IMR-90 (cell line): ENCODE data around the gene LRRC41. TPM values are rescaled to one million over a fixed set of nuclear protein-coding genes. Genes with fewer than 3 reads are reported as not detected.

Source experiments
- ATAC-seq: fragments of 200-7000 bp; cut with Tn5 transposase; 2 replicates; pipeline ENCODE4 v1.9.1; 2020; ENCODE audit warnings: low read depth, mild to moderate bottlenecking, moderate library complexity
- BruUV-seq: library from RNA; stranded (reverse); fragments of 400-500 nt; replicated peaks from 2 replicates; lab custom pipeline; 2021; lab: Mats Ljungman, UMichigan
- CTCF ChIA-PET: fragments of 300-600 bp; formaldehyde crosslinking; extraction: SDS; loops from one replicate; lab custom pipeline; 2021; ENCODE audit warnings: antibody characterized with exemption; lab: Yijun Ruan, JAX
- POLR2A ChIA-PET: fragments of 300-600 bp; sonication (Branson Sonifier 250); formaldehyde crosslinking; loops from one replicate; lab custom pipeline; 2022; ENCODE audit warnings: antibody characterized with exemption; ENCODE audit not compliant: unreplicated experiment; lab: Charles Lee
- DNase-seq: peaks from one replicate; pipeline ENCODE4 v3.0.0; 2013
- H2AFZ ChIP-seq: replicated peaks from 2 replicates; pipeline ENCODE3; 2013; ENCODE audit warnings: low read length, mild to moderate bottlenecking; ENCODE audit not compliant: poor library complexity
- H2AK5ac ChIP-seq: 2 replicates; pipeline ENCODE4 v1.6.1; 2013; ENCODE audit warnings: low read depth, low read length, inconsistent platforms
- H2AK9ac ChIP-seq: replicated peaks from 2 replicates; pipeline ENCODE3; 2013; ENCODE audit warnings: mild to moderate bottlenecking, low read depth, low read length, moderate library complexity; ENCODE audit not compliant: poor library complexity
- H2BK120ac ChIP-seq: 2 replicates; pipeline ENCODE4 v1.6.1; 2013; ENCODE audit warnings: low read depth, low read length, inconsistent platforms
- H2BK15ac ChIP-seq: 3 replicates; pipeline ENCODE4 v1.6.1; 2013; ENCODE audit warnings: low read depth, low read length, inconsistent platforms
- H2BK20ac ChIP-seq: 2 replicates; pipeline ENCODE4 v1.6.1; 2013; ENCODE audit warnings: low read depth, mild to moderate bottlenecking, inconsistent platforms, low read length, moderate library complexity
- H2BK5ac ChIP-seq: 2 replicates; pipeline ENCODE4 v1.6.1; 2013; ENCODE audit warnings: mild to moderate bottlenecking, low read depth, low read length, inconsistent platforms; ENCODE audit not compliant: poor library complexity, severe bottlenecking
- H3K14ac ChIP-seq: replicated peaks from 2 replicates; pipeline ENCODE4 v1.6.1; 2013; ENCODE audit warnings: low read depth, low read length, inconsistent platforms
- H3K18ac ChIP-seq: 2 replicates; pipeline ENCODE4 v1.6.1; 2013; ENCODE audit warnings: low read depth, low read length, control low read depth
- H3K23ac ChIP-seq: 2 replicates; pipeline ENCODE4 v1.6.1; 2013; ENCODE audit warnings: low read depth, low read length, inconsistent platforms
- H3K27ac ChIP-seq: 2 replicates; pipeline ENCODE4 v1.5.1; 2013; ENCODE audit warnings: mild to moderate bottlenecking, control low read depth, low read length; ENCODE audit not compliant: insufficient read depth
- H3K27me3 ChIP-seq: 2 replicates; pipeline ENCODE4 v1.6.1; 2013; ENCODE audit warnings: low read length; ENCODE audit not compliant: control insufficient read depth, insufficient read depth
- H3K36me3 ChIP-seq: 2 replicates; pipeline ENCODE4 v1.6.1; 2013; ENCODE audit warnings: low read length, mixed read lengths; ENCODE audit not compliant: control insufficient read depth, insufficient read depth
- H3K4ac ChIP-seq: 2 replicates; pipeline ENCODE4 v1.6.1; 2013; ENCODE audit warnings: low read depth, low read length, inconsistent platforms
- H3K4me1 ChIP-seq: 2 replicates; pipeline ENCODE4 v1.6.1; 2013; ENCODE audit warnings: low read length, mixed read lengths; ENCODE audit not compliant: control insufficient read depth, insufficient read depth
- H3K4me2 ChIP-seq: 2 replicates; pipeline ENCODE4 v1.6.1; 2013; ENCODE audit warnings: low read depth, mild to moderate bottlenecking, control low read depth, low read length, moderate library complexity
- H3K4me3 ChIP-seq: 2 replicates; pipeline ENCODE4 v1.5.1; 2013; ENCODE audit warnings: low read depth, mild to moderate bottlenecking, control low read depth, low read length, moderate library complexity; ENCODE audit not compliant: insufficient read depth
- H3K56ac ChIP-seq: 2 replicates; pipeline ENCODE4 v1.6.1; 2013; ENCODE audit warnings: low read length, inconsistent platforms; ENCODE audit not compliant: insufficient read depth; ENCODE audit errors: extremely low read depth
- H3K79me1 ChIP-seq, 2 experiments: 2 replicates each; pipeline ENCODE4 v1.6.1; 2013; ENCODE audit warnings: low read length in 2 of 2, inconsistent platforms in 1 of 2, low read depth in 1 of 2
- H3K9ac ChIP-seq: 2 replicates; pipeline ENCODE4 v1.6.1; 2013; ENCODE audit warnings: low read depth, low read length, control low read depth
- H3K9me1 ChIP-seq: 2 replicates; pipeline ENCODE4 v1.6.1; 2013; ENCODE audit warnings: low read length, inconsistent platforms; ENCODE audit not compliant: insufficient read depth
- H3K9me3 ChIP-seq: 2 replicates; pipeline ENCODE4 v1.6.1; 2013; ENCODE audit warnings: low read length; ENCODE audit not compliant: control insufficient read depth, insufficient read depth
- H4K20me1 ChIP-seq: 2 replicates; pipeline ENCODE4 v1.6.1; 2013; ENCODE audit warnings: low read length, inconsistent platforms; ENCODE audit not compliant: insufficient read depth
- H4K5ac ChIP-seq: 2 replicates; pipeline ENCODE4 v1.6.1; 2013; ENCODE audit warnings: mild to moderate bottlenecking, low read depth, low read length, control low read depth
- H4K8ac ChIP-seq, 2 experiments: 2 replicates each; pipeline ENCODE4 v1.6.1; 2013; ENCODE audit warnings: low read depth in 2 of 2, low read length in 2 of 2, control low read depth in 1 of 2, inconsistent platforms in 1 of 2
- H4K91ac ChIP-seq: 2 replicates; pipeline ENCODE4 v1.6.1; 2013; ENCODE audit warnings: low read depth, low read length, inconsistent platforms; ENCODE audit not compliant: insufficient read depth
- CEBPB ChIP-seq: IDR thresholded peaks from 2 replicates; pipeline ENCODE4 v1.6.1; 2012; ENCODE audit warnings: low read depth, low read length, improper control_type of control experiment
- MAFK ChIP-seq: IDR thresholded peaks from 2 replicates; pipeline ENCODE4 v1.6.1; 2012; ENCODE audit warnings: low read depth, low read length, improper control_type of control experiment
- MAZ ChIP-seq: IDR thresholded peaks from 2 replicates; pipeline ENCODE4 v1.6.1; 2012; ENCODE audit warnings: low read depth, mild to moderate bottlenecking, low read length, improper control_type of control experiment, moderate library complexity, borderline replicate concordance
- NFE2L2 ChIP-seq: fragments of 150-350 bp; IDR thresholded peaks from 2 replicates; pipeline ENCODE4 v1.6.1; 2016; ENCODE audit warnings: low read depth, mild to moderate bottlenecking, low read length
- POLR2A ChIP-seq: IDR thresholded peaks from 2 replicates; pipeline ENCODE4 v1.6.1; 2012; ENCODE audit warnings: mild to moderate bottlenecking, low read depth, low read length
- dilution Hi-C: fragments of 300-500 bp; cut with HindIII; formaldehyde crosslinking; loops from one replicate; pipeline ENCODE4 v1.14.3; 2018; ENCODE audit warnings: low sequenced_read_pairs; ENCODE audit not compliant: unreplicated experiment
- in situ Hi-C: fragments of 300-500 bp; cut with MboI; formaldehyde crosslinking; loops from 3 replicates; pipeline ENCODE4 v1.14.3; 2019; ENCODE audit warnings: low sequenced_read_pairs, inconsistent platforms, mixed read lengths
- intact Hi-C: fragments of 100-400 bp; cut with micrococcal nuclease; formaldehyde crosslinking; loops from 2 replicates; pipeline ENCODE4 v1.10.0; 2022
- polyA plus RNA-seq, 3 experiments: library from polyadenylated mRNA; depleted of rRNA; stranded (reverse); fragments of >200 nt; gene quantifications; 2 replicates each; pipeline ENCODE4 v1.2.3, GENCODE V29; 2012; ENCODE audit warnings: low replicate concordance in 1 of 3
- total RNA-seq: library from RNA; depleted of rRNA; stranded (reverse); fragments of >200 nt; gene quantifications from 2 replicates; pipeline ENCODE4 v1.2.3, GENCODE V29; 2012

LRRC41 gene
- total and polyA plus RNA-seq, 2 of the 4 experiments (the other 2 are of a cell fraction), result 67.6 to 83.2 TPM

DNA sequence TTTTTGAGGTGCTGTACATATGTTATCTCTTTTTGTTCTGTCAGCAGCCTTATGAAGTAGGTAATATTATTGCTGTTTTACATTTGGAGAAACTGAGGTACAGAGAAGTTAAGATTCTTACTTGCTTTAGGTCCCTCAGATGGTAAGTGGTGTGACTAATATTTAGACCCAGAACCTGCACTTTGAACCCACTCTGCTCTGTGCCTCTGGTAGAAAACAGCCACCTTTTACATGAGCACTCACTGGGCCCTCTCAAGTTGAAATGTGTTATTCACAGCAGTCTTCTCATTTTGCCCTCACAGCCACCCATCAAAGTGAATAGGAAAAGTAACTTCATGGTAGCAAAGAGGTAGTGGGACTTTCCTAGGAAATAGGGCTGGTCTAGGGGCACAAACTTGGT lies 41.9 kb upstream of the LRRC41 start:
- no peak for TF ChIP-seq MAZ
- TF ChIP-seq NFE2L2, result no peak
- TF ChIP-seq MAFK, result no peak
- TF ChIP-seq CEBPB, result no peak
- no peak for TF ChIP-seq POLR2A
- CTCF ChIA-PET, result no interaction called here
- H4K5ac ChIP-seq, result no peak overlapping the region
- intact Hi-C loops, result no loop called here
- POLR2A ChIA-PET, result no interaction called here
- H3K4me3 ChIP-seq, result no peak overlapping the region
- H3K36me3 ChIP-seq, result peaks cover 29% of the 10 kb centered on the region
- no TSS peak for BruUV-seq
- peaks cover 4% of the 10 kb centered on the region for H3K4me1 ChIP-seq
- H3K14ac ChIP-seq, result no peak overlapping the region
- no peak overlapping the region for H4K8ac ChIP-seq
- no peak overlapping the region for H3K56ac ChIP-seq
- no peaks in the 10 kb centered on the region for H4K20me1 ChIP-seq
- no peak overlapping the region for H4K91ac ChIP-seq
- H2AK5ac ChIP-seq, result no peak overlapping the region
- H2BK120ac ChIP-seq, result no peak overlapping the region
- no peaks in the 10 kb centered on the region for H3K27me3 ChIP-seq
- dilution Hi-C loops, result no loop called here
- no peak overlapping the region for H3K9ac ChIP-seq
- no peak overlapping the region for H2BK5ac ChIP-seq
- no peak overlapping the region for H3K18ac ChIP-seq
- H3K4me2 ChIP-seq, result no peak overlapping the region
- DNase-seq (no peak), ATAC-seq (no peak)
- no peak overlapping the region for H3K4ac ChIP-seq
- in situ Hi-C loops, result no loop called here
- no peak overlapping the region for H3K27ac ChIP-seq
- H3K9me1 ChIP-seq, result peaks cover 7% of the 10 kb centered on the region; the same call in 1 of the 2 replicates
- H2AFZ ChIP-seq, result no peak overlapping the region
- no peak overlapping the region for H3K23ac ChIP-seq
- H3K9me3 ChIP-seq, result no peaks in the 10 kb centered on the region
- no peak overlapping the region for H2BK15ac ChIP-seq
- H2AK9ac ChIP-seq, result no peak overlapping the region
- peaks cover 18 to 45% of the 10 kb centered on the region in 2 experiments for H3K79me1 ChIP-seq
- no peak overlapping the region for H2BK20ac ChIP-seq
